ENCODE measurements around the gene POMC. TPM values are rescaled to one million over a fixed set of nuclear protein-coding genes. Genes with fewer than 3 reads are reported as not detected.

The POMC gene
- total and polyA plus RNA-seq, 5 experiments from 2014 or later, result 4.9 to 15.2 (median 7.6) TPM

Other genes with a start within 250 kb of the POMC start
- gene ADCY3, start 248.3 kb downstream of the POMC start, total RNA-seq, result 10 to 100 TPM in 1 of 2 experiments, 1 to 10 TPM in 1; 8.5 to 10.5 TPM
- gene ADCY3, start 248.3 kb downstream of the POMC start, polyA plus RNA-seq, result 1 to 10 TPM; 4.0 to 9.1 (median 4.9) TPM
- 10 to 100 TPM; 11.3 to 13.8 TPM for gene DNAJC27, start 196.6 kb downstream of the POMC start, total RNA-seq
- gene DNAJC27, start 196.6 kb downstream of the POMC start, polyA plus RNA-seq, result 1 to 10 TPM; 1.9 to 5.7 (median 4.5) TPM
- under 1 TPM; 0.05 to 0.14 TPM for gene EFR3B, start 126.5 kb downstream of the POMC start, total RNA-seq
- under 1 TPM in 1 of 3 donors, not detected in 2; 0.06 TPM for gene EFR3B, start 126.5 kb downstream of the POMC start, polyA plus RNA-seq
- 100 to 1,000 TPM; 121 to 122 TPM for gene DNMT3A, start 173.3 kb upstream of the POMC start, total RNA-seq
- 10 to 100 TPM; 17.9 to 31.2 (median 27.2) TPM for gene DNMT3A, start 173.3 kb upstream of the POMC start, polyA plus RNA-seq